Stimulated activated CD8-positive, alpha-beta memory T cell treated with anti-CD3 and anti-CD28 coated beads, Interleukin-4, amount 100 ng/mL, for 4 hours (primary cell): ENCODE results near the gene PAIP2B.

ENCODE experiments used
- DNase-seq, 2 donors: peaks; one replicate each; pipeline ENCODE4 v3.0.0-alpha.2; 2020; ENCODE audit warnings: low read depth in 2 of 2, low spot score in 1 of 2

The PAIP2B gene

DNA sequence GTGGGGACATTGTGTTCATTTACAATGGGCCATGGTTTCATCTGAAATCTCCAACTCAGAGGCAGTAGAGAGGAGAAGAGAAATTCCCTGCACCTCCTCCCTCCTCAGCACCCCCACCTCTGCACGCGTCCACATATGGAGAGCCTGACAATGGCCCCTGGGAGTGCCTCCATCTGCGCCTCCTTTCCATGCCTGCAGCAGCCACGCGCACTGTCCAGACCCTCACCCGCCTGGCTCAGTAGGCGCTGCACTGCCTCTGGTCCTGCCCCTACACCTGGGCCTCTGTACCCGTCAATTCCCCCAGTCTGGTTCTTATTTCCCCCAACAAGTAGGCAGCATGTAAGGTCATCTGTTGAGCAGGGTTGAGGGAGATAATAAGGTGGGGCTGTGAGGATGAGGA lies 72.6 kb downstream of the PAIP2B start:
- DNase-seq: no peak

DNA sequence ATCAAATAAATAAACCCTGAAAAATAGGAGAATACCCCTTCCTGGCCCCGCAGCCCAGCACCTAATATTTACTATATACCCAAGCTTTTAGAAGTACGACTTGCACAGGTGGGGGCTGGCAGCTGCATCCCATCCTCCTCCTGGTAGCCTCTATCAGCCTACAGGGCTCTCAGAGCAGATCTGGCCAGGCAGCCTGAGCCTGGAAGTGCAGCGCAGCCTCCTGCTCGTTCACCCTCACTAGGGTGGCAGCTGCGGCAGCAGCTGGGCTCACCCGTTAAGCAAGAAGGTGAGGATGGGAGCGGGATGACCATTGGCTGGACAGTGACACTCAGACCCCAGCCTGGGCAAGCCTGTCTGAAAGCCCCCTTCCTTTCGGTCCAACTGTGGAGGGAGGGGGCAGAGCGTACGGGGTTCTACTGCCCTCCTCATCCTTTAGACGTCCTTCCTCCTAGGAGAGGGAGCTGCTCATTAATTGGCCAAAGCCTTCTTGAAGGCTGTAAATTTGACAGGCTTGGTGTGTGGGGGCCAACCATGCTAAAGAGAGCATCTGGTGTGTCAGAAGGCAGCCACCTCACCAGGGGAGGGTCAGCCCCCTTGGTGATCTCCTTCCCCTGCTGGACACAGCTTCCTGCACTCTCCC lies 73.2 kb downstream of the PAIP2B start:
- no peak for DNase-seq

DNA sequence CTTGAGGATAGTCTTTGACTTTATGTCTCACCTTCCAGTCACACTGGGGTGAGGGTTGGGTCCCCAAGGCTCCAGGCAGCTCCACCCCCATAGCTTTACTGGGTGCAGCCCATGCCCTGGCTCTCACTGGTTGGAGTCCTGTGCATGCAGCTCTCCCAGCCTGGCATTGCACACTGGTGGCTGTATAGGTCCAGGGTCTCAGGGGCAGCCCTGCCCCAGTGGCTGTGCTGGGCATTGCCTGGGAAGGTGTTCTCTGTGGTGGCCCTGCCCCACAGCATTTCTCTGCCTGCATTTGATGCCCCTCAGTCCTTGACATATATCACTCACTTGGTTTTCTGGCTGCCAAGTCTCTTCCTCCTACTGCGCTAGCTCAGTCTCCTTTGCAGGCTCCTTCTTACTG lies 75.3 kb downstream of the PAIP2B start:
- no peak for DNase-seq

DNA sequence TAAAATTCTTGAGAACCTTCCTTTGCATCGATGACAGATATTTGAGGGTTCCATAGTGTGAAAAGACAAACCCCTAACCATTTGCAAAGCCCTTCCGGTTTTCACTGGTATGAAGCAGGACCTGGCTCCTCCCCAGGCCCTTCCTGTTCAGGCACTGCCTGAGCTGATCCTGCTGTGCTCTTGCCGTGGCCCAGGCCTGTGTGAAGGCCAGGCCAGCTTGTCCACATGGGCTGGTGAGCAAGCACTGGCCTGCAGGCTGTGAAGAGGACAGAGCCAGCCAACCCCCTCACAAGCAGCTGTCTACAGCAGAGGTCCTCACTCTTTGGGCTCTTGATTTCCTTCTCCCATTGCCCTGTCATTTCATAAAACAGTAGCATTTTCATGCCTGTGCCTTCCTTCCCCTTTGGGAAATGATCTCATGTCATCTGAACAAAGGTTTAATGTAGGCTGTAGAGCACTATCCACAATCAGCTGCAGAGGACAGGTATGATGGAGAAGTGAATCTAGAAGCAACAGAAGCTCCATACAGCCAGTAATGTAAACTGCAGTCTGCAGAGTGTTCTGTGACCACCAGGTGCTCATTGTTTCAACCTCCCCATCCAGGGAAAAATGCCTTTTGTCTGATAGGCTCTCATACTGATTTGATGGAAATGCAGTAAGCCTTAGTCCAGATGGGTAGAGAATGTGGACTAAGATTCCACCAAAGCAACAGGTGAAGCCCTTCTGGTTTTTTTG lies 76.7 kb downstream of the PAIP2B start:
- DNase-seq: no peak

DNA sequence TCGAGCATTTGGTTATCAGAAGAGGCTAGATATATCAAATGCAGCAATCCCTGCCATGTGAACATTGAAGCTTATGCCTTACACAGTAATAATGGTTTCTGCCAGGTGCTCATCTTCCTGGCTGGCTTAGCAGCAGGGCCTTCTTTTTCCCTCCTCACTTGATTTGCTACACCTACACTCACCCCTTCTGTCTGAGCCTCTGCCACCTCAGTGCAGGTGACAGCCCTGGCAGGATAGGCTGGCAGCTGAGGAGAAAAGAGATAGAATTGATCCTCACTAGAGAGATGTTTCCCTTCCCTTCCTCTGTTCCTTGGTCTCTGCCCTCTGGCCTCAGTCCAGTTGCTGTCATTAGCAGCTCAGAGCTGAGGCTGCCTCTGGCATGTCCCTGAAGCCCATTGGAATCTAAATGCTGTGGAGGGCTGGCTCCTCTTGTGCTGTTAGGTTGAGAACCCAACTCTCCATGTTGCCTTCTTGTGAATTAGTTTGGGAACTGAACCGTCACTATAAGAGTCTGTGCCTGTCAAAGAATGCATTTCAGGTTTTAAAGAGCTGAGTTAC lies 78.3 kb downstream of the PAIP2B start:
- no peak for DNase-seq

DNA sequence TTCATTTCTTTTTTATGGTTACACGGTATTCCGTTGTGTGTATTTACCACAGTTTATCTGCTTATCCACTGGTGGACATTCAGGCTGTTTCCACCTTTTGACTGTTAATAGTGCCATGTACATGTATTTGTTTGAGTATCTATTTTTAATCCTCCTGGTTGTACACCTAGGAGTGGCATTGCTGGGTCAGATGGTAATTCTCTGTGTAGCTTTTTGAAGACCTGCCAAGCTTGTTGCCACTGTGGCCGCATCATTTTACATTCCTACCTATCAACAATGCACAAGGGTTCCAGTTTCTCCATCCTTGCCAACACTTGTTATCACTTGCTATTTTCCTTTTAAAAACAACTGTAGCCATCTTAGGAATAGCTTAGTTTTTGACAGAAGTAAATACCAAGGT lies 83.1 kb downstream of the PAIP2B start:
- DNase-seq: no peak

DNA sequence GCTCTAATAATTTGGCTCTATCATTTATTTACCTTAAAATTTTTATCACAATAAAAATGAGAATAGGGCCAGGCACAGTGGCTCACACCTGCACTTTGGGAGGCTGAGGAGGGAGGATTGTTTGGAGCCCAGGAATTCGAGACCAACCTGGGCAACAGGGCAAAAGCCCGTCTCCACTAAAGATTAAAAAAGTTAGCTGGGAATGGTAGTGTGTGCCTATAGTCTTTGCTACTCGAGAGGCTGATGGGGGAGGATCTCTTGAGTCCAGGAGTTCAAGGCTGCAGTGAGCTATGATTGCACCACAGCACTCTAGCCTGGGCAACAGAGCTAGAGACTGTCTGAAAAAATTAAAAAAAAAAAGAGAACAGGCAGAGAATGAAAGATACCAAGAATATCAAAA lies 90.7 kb downstream of the PAIP2B start:
- DNase-seq: no peak

DNA sequence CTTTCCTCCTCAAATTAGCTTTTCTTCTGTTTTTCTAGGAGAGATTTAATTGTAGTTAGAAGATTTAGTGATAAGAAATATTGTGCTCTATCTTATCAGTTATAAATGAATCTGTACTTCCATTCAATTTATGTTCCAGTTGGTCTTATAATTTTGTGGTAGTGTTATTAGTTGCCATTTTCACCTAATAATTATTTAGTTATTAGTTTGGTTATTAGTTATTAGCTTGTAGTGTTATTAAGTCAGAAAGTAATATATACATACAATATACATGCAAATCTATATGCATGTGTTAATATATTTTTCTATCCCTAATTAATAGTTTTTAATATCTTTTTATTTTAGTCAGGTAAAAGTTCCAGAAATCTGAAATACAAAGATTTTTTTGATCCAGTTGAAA lies 93.3 kb downstream of the PAIP2B start:
- no peak for DNase-seq
